H9 (cell line): ENCODE measurements around the gene NTRK2. TPM values are rescaled to one million over a fixed set of nuclear protein-coding genes. Genes with fewer than 3 reads are reported as not detected.

Experiments used
- DNase-seq: peaks from one replicate; pipeline ENCODE4 v3.0.0-alpha.2; 2017
- H2AFZ ChIP-seq: one replicate; pipeline ENCODE4 v1.6.1; 2013; ENCODE audit warnings: mild to moderate bottlenecking, low read length, control low read depth, moderate library complexity
- H2AK5ac ChIP-seq: 2 replicates; pipeline ENCODE4 v1.6.1; 2013; ENCODE audit warnings: low read length, control low read depth, mixed read lengths; ENCODE audit not compliant: insufficient read length
- H2BK120ac ChIP-seq: one replicate; pipeline ENCODE4 v1.6.1; 2013; ENCODE audit warnings: low read depth, mild to moderate bottlenecking, low read length, control low read depth, inconsistent platforms; ENCODE audit not compliant: poor library complexity, severe bottlenecking
- H2BK12ac ChIP-seq: 2 replicates; pipeline ENCODE4 v1.6.1; 2013; ENCODE audit warnings: low read length, control low read depth, mixed read lengths, low read depth; ENCODE audit not compliant: insufficient read length
- H2BK15ac ChIP-seq: 2 replicates; pipeline ENCODE4 v1.6.1; 2013; ENCODE audit warnings: low read depth, low read length, control low read depth
- H2BK20ac ChIP-seq: one replicate; pipeline ENCODE4 v1.6.1; 2013; ENCODE audit warnings: low read depth, mild to moderate bottlenecking, low read length, control low read depth, inconsistent platforms; ENCODE audit not compliant: poor library complexity, severe bottlenecking
- H2BK5ac ChIP-seq: 2 replicates; pipeline ENCODE4 v1.6.1; 2013; ENCODE audit warnings: low read length, control low read depth, mixed read lengths; ENCODE audit not compliant: insufficient read length
- H3K14ac ChIP-seq: 2 replicates; pipeline ENCODE4 v1.6.1; 2013; ENCODE audit warnings: low read length, control low read depth; ENCODE audit not compliant: insufficient read depth
- H3K18ac ChIP-seq: 2 replicates; pipeline ENCODE4 v1.6.1; 2013; ENCODE audit warnings: low read depth, mild to moderate bottlenecking, mixed read lengths, low read length, control low read depth; ENCODE audit not compliant: insufficient read length
- H3K23ac ChIP-seq: 2 replicates; pipeline ENCODE4 v1.6.1; 2013; ENCODE audit warnings: low read length, control low read depth, mixed read lengths, low read depth; ENCODE audit not compliant: insufficient read length
- H3K23me2 ChIP-seq: 2 replicates; pipeline ENCODE4 v1.6.1; 2013; ENCODE audit warnings: low read depth, mild to moderate bottlenecking, mixed read lengths, low read length, control low read depth; ENCODE audit not compliant: insufficient read length, poor library complexity, severe bottlenecking
- H3K27ac ChIP-seq: 2 replicates; pipeline ENCODE4 v1.5.1; 2013; ENCODE audit warnings: low read length, control low read depth, mixed read lengths, low read depth; ENCODE audit not compliant: insufficient read length
- H3K27me3 ChIP-seq: 2 replicates; pipeline ENCODE4 v1.6.1; 2013; ENCODE audit warnings: low read length, control low read depth, inconsistent platforms; ENCODE audit not compliant: insufficient read depth
- H3K4ac ChIP-seq: 2 replicates; pipeline ENCODE4 v1.6.1; 2013; ENCODE audit warnings: low read depth, mild to moderate bottlenecking, control low read depth, inconsistent platforms, low read length, moderate library complexity
- H3K4me1 ChIP-seq: 2 replicates; pipeline ENCODE4 v1.6.1; 2013; ENCODE audit warnings: low read length, control low read depth, inconsistent platforms; ENCODE audit not compliant: insufficient read depth
- H3K4me2 ChIP-seq: 2 replicates; pipeline ENCODE4 v1.6.1; 2013; ENCODE audit warnings: low read length, control low read depth, mixed read lengths; ENCODE audit not compliant: insufficient read length, insufficient read depth
- H3K56ac ChIP-seq: 2 replicates; pipeline ENCODE4 v1.6.1; 2013; ENCODE audit warnings: low read depth, mild to moderate bottlenecking, mixed read lengths, low read length, control low read depth; ENCODE audit not compliant: insufficient read length
- H3K79me1 ChIP-seq: 2 replicates; pipeline ENCODE4 v1.6.1; 2013; ENCODE audit warnings: low read depth, mild to moderate bottlenecking, moderate library complexity, low read length, control low read depth, inconsistent platforms; ENCODE audit not compliant: insufficient read depth, poor library complexity, severe bottlenecking
- H3K79me2 ChIP-seq: 2 replicates; pipeline ENCODE4 v1.6.1; 2013; ENCODE audit warnings: low read length, control low read depth, inconsistent platforms; ENCODE audit not compliant: insufficient read depth
- H3K9ac ChIP-seq: 2 replicates; pipeline ENCODE4 v1.6.1; 2013; ENCODE audit warnings: low read length, control low read depth, mixed read lengths; ENCODE audit not compliant: insufficient read length; ENCODE audit errors: extremely low read depth
- H3K9me3 ChIP-seq: one replicate; pipeline ENCODE4 v1.6.1; 2013; ENCODE audit warnings: low read depth, low read length, inconsistent platforms; ENCODE audit not compliant: control insufficient read depth
- H3T11ph ChIP-seq: one replicate; pipeline ENCODE4 v1.6.1; 2013; ENCODE audit warnings: mild to moderate bottlenecking, low read length, control low read depth, inconsistent platforms
- H4K20me1 ChIP-seq: one replicate; pipeline ENCODE4 v1.6.1; 2013; ENCODE audit not compliant: control insufficient read depth, insufficient read length, insufficient read depth
- H4K5ac ChIP-seq: 2 replicates; pipeline ENCODE4 v1.6.1; 2013; ENCODE audit warnings: low read depth, mild to moderate bottlenecking, mixed read lengths, low read length, control low read depth; ENCODE audit not compliant: insufficient read length
- H4K8ac ChIP-seq: replicated peaks from 2 replicates; pipeline ENCODE4 v1.6.1; 2013; ENCODE audit warnings: low read length, control low read depth, mixed read lengths, low read depth; ENCODE audit not compliant: insufficient read length
- H4K91ac ChIP-seq: 2 replicates; pipeline ENCODE4 v1.6.1; 2013; ENCODE audit warnings: low read depth, mild to moderate bottlenecking, moderate library complexity, mixed read lengths, low read length, control low read depth; ENCODE audit not compliant: insufficient read length
- H3K27ac Mint-ChIP-seq, 3 experiments: 2 replicates in 2 of 3; 3 replicates in 1 of 3; pipeline ENCODE4 v1.8.0; 2020 to 2021; ENCODE audit warnings: mixed read lengths in 3 of 3, mild to moderate bottlenecking in 1 of 3, moderate library complexity in 1 of 3
- H3K27me3 Mint-ChIP-seq: 2 replicates; pipeline ENCODE4 v1.8.0; 2021; ENCODE audit warnings: low read depth, mild to moderate bottlenecking, moderate library complexity, mixed read lengths
- H3K36me3 Mint-ChIP-seq, 3 experiments: 2 replicates in 2 of 3; 3 replicates in 1 of 3; pipeline ENCODE4 v1.8.0; 2020 to 2021; ENCODE audit warnings: low read depth in 3 of 3, mixed read lengths in 3 of 3; ENCODE audit not compliant: insufficient read depth in 1 of 3
- H3K4me1 Mint-ChIP-seq, 2 experiments: 2 replicates each; pipeline ENCODE4 v1.8.0; 2020; ENCODE audit warnings: mixed read lengths in 2 of 2
- H3K4me3 Mint-ChIP-seq, 2 experiments: 2 replicates in 1 of 2; 3 replicates in 1 of 2; pipeline ENCODE4 v1.8.0; 2020 to 2021; ENCODE audit warnings: mild to moderate bottlenecking in 2 of 2, mixed read lengths in 2 of 2, moderate library complexity in 1 of 2
- H3K9me3 Mint-ChIP-seq, 2 experiments: 2 replicates in 1 of 2; 3 replicates in 1 of 2; pipeline ENCODE4 v1.8.0; 2020; ENCODE audit warnings: mild to moderate bottlenecking in 2 of 2, mixed read lengths in 2 of 2, moderate library complexity in 1 of 2
- WGBS: extraction: QIAGEN DNeasy Blood & Tissue Kit; methylation state at CpG from one replicate; pipeline ENCODE4 v1.1.7; 2013; ENCODE audit warnings: missing lambda C conversion rate, low lambda C conversion rate, mixed read lengths; ENCODE audit not compliant: insufficient read length; ENCODE audit errors: extremely low coverage; 5-methylcytosine and 5-hydroxymethylcytosine counted together
- total RNA-seq: library from RNA; stranded (reverse); gene quantifications from 2 replicates; pipeline ENCODE4 v1.2.1, GENCODE V29; 2021
- TF ChIP-seq, protein P1 (sequence below): fragments of 200-600 bp; sonication (generic); conservative IDR thresholded peaks from 3 replicates; pipeline ENCODE4 v1.8.0; 2021; ENCODE audit warnings: antibody characterized with exemption, mild to moderate bottlenecking

NTRK2 gene
- total RNA-seq, 1 experiment from 2014 or later: 0.02 TPM

DNA sequence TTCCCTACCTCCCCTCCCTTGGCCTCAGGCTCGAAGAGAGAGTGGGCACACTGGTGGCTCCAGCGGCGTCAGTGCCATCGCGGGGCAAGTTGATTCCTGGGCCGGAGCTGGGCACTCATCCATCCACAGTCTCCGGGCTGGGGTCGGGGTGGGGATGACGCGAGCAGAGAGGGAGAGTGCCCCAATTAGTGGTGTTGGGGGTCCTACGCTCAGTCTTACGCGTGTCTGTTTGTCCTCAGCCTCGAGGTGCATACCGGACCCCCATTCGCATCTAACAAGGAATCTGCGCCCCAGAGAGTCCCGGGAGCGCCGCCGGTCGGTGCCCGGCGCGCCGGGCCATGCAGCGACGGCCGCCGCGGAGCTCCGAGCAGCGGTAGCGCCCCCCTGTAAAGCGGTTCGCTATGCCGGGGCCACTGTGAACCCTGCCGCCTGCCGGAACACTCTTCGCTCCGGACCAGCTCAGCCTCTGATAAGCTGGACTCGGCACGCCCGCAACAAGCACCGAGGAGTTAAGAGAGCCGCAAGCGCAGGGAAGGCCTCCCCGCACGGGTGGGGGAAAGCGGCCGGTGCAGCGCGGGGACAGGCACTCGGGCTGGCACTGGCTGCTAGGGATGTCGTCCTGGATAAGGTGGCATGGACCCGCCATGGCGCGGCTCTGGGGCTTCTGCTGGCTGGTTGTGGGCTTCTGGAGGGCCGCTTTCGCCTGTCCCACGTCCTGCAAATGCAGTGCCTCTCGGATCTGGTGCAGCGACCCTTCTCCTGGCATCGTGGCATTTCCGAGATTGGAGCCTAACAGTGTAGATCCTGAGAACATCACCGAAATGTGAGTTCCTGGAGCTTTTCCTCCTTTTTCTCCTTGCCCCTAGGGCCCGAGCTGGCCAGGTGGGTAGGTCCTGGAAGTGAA lies 861 bp downstream of the NTRK2 start:
- no peak overlapping the region for H4K91ac ChIP-seq
- no peaks in the 10 kb centered on the region for H4K20me1 ChIP-seq
- no peak overlapping the region for H2AK5ac ChIP-seq
- H3K79me2 ChIP-seq: no peaks in the 10 kb centered on the region
- no peak overlapping the region for H3T11ph ChIP-seq
- no peak overlapping the region for H3K9ac ChIP-seq
- no peak overlapping the region for H4K8ac ChIP-seq
- Mint-ChIP-seq H3K36me3 (no peaks in the 10 kb centered on the region), H3K4me3 (peak overlapping the region; percentile 56 to 81), H3K27ac (no peak overlapping the region), H3K9me3 (no peaks in the 10 kb centered on the region), H3K4me1 (peaks cover 21 to 23% of the 10 kb centered on the region in 2 experiments), H3K27me3 (peaks cover 91% of the 10 kb centered on the region)
- peaks cover 29% of the 10 kb centered on the region for H3K23me2 ChIP-seq
- H3K23ac ChIP-seq: no peak overlapping the region
- no peak overlapping the region; the same call in 1 of the 2 replicates for H3K14ac ChIP-seq
- H3K4me2 ChIP-seq: peak overlapping the region; percentile 65
- no peak overlapping the region for H2BK15ac ChIP-seq
- no peak overlapping the region for H2BK5ac ChIP-seq
- H3K27ac ChIP-seq: no peak overlapping the region
- TF ChIP-seq, protein P1, sequence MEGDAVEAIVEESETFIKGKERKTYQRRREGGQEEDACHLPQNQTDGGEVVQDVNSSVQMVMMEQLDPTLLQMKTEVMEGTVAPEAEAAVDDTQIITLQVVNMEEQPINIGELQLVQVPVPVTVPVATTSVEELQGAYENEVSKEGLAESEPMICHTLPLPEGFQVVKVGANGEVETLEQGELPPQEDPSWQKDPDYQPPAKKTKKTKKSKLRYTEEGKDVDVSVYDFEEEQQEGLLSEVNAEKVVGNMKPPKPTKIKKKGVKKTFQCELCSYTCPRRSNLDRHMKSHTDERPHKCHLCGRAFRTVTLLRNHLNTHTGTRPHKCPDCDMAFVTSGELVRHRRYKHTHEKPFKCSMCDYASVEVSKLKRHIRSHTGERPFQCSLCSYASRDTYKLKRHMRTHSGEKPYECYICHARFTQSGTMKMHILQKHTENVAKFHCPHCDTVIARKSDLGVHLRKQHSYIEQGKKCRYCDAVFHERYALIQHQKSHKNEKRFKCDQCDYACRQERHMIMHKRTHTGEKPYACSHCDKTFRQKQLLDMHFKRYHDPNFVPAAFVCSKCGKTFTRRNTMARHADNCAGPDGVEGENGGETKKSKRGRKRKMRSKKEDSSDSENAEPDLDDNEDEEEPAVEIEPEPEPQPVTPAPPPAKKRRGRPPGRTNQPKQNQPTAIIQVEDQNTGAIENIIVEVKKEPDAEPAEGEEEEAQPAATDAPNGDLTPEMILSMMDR: no peak; the same call in 2 of the 3 replicates
- H2BK120ac ChIP-seq: no peak overlapping the region
- H3K4ac ChIP-seq: no peak overlapping the region
- no peak overlapping the region for H4K5ac ChIP-seq
- H3K4me1 ChIP-seq: no peaks in the 10 kb centered on the region
- DNase-seq: peak; percentile 70
- H2BK12ac ChIP-seq: no peak overlapping the region
- no peak overlapping the region for H2BK20ac ChIP-seq
- WGBS: no CpG with 5 or more reads among the region's 67 CpGs
- H3K56ac ChIP-seq: no peak overlapping the region
- H3K18ac ChIP-seq: no peak overlapping the region
- H2AFZ ChIP-seq: no peak overlapping the region
- peaks cover 41% of the 10 kb centered on the region; the same call in 1 of the 2 replicates for H3K27me3 ChIP-seq
- no peaks in the 10 kb centered on the region for H3K9me3 ChIP-seq
- H3K79me1 ChIP-seq: no peaks in the 10 kb centered on the region
